ENCODE data around the gene PIMREG.

Gene PIMREG

GRCh38 chr17:6460531-6461161 is 16.4 kb downstream of the PIMREG start:
- Histone ChIP-seq H3K36me3 (ENCODE audit: control insufficient read depth in 4 of 4, insufficient read depth in 4 of 4, low read length in 3 of 4) (no peaks in the 10 kb centered on the region), H3K9me3 (ENCODE audit: control extremely low read depth in 1 of 5, control insufficient read depth in 4 of 5, insufficient read depth in 2 of 5, low read depth in 1 of 5, low read length in 4 of 5) (no peaks in the 10 kb centered on the region), H3K27ac (ENCODE audit: insufficient read depth in 1 of 2, low read depth in 1 of 2, low read length in 2 of 2, poor library complexity in 1 of 2, severe bottlenecking in 2 of 2) (no peak overlapping the region), H3K4me3 (ENCODE audit: control insufficient read depth in 1 of 7, extremely low read depth in 1 of 7, insufficient read depth in 4 of 7, low read depth in 2 of 7, low read length in 6 of 7) (no peak overlapping the region), H3K27me3 (replicated peaks in 2 of 5; ENCODE audit: control insufficient read depth in 4 of 5, insufficient read depth in 5 of 5, low read length in 4 of 5) (peaks cover 0 to 12% (median 2%) of the 10 kb centered on the region in 5 experiments), H3K4me1 (ENCODE audit: control extremely low read depth in 1 of 4, control insufficient read depth in 4 of 4, insufficient read depth in 4 of 4, low read length in 3 of 4) (peaks cover 0 to 14% (median 6%) of the 10 kb centered on the region in 4 experiments)
- no peak for DNase-seq
- 93% methylated on average over 7 of the region's 9 CpGs for WGBS (ENCODE audit: insufficient coverage)
- POLR2A ChIA-PET, result no interaction called here
- CTCF ChIA-PET, result interaction anchor here (0.6 kb wide), 1 partner anchor 188 kb away, joined by 3 read pairs; no protein-coding TSS in a partner anchor

GRCh38 chr17:6461246-6461645 is 17.0 kb downstream of the PIMREG start:
- CTCF ChIA-PET, result no interaction called here
- Histone ChIP-seq H3K9me3 (ENCODE audit: control extremely low read depth in 1 of 5, control insufficient read depth in 4 of 5, insufficient read depth in 2 of 5, low read depth in 1 of 5, low read length in 4 of 5) (no peaks in the 10 kb centered on the region), H3K27ac (ENCODE audit: insufficient read depth in 1 of 2, low read depth in 1 of 2, low read length in 2 of 2, poor library complexity in 1 of 2, severe bottlenecking in 2 of 2) (no peak overlapping the region), H3K27me3 (replicated peaks in 2 of 5; ENCODE audit: control insufficient read depth in 4 of 5, insufficient read depth in 5 of 5, low read length in 4 of 5) (peaks cover 0 to 11% (median 2%) of the 10 kb centered on the region in 5 experiments), H3K4me3 (ENCODE audit: control insufficient read depth in 1 of 7, extremely low read depth in 1 of 7, insufficient read depth in 4 of 7, low read depth in 2 of 7, low read length in 6 of 7) (no peak overlapping the region), H3K36me3 (ENCODE audit: control insufficient read depth in 4 of 4, insufficient read depth in 4 of 4, low read length in 3 of 4) (no peaks in the 10 kb centered on the region), H3K4me1 (ENCODE audit: control extremely low read depth in 1 of 4, control insufficient read depth in 4 of 4, insufficient read depth in 4 of 4, low read length in 3 of 4) (peaks cover 0 to 10% (median 4%) of the 10 kb centered on the region in 4 experiments)
- 98% methylated on average over 11 of the region's 14 CpGs for WGBS (ENCODE audit: insufficient coverage)
- POLR2A ChIA-PET, result no interaction called here
- no peak for DNase-seq

DNA sequence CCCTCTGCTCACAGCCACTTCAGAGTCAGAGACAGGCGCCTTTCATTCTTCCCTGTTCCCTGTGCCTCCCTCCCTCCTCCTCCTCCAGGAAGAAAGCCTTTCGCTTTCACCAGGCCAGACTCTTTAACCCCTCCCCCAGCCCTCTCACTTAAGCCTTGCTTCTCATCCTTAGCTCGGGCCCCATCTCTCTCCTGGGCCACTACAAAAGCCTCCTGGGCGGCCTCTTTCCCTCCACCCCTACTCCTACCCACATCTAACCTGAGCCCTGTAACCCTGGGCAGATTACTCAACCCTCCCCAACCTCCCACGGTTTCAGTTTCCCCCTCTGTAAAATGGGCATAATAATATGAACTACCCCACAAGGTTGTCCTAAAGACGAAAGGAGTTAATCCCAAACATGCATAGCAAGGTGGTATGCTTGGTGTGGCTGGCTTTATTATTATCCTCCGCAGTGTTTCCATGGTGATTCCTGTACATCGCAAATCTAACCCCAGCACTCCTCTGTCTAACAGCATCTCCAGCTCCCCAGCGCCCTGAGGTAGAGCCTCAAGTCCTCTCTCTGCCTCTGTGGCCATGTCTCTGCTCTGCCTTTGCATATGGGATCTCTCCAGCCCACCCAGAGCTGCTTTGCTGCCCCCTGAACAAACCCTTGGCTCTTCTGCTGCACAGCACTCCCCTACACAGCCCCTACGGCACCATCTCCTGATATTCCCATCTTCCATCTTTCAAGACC is 17.7 kb downstream of the PIMREG start:
- H3K36me3 ChIP-seq (ENCODE audit: control insufficient read depth in 4 of 4, insufficient read depth in 4 of 4, low read length in 3 of 4), result no peaks in the 10 kb centered on the region
- WGBS (ENCODE audit: insufficient coverage), result 97% methylated on average over 9 of the region's 10 CpGs
- H3K27me3 ChIP-seq (replicated peaks in 2 of 5; ENCODE audit: control insufficient read depth in 4 of 5, insufficient read depth in 5 of 5, low read length in 4 of 5), result peaks cover 0 to 8% (median 2%) of the 10 kb centered on the region in 5 experiments
- ChIA-PET POLR2A (no interaction called here), CTCF (no interaction called here)
- no peak overlapping the region for H3K4me3 ChIP-seq (ENCODE audit: control insufficient read depth in 1 of 7, extremely low read depth in 1 of 7, insufficient read depth in 4 of 7, low read depth in 2 of 7, low read length in 6 of 7)
- no peaks in the 10 kb centered on the region for H3K9me3 ChIP-seq (ENCODE audit: control extremely low read depth in 1 of 5, control insufficient read depth in 4 of 5, insufficient read depth in 2 of 5, low read depth in 1 of 5, low read length in 4 of 5)
- no peak overlapping the region for H3K27ac ChIP-seq (ENCODE audit: insufficient read depth in 1 of 2, low read depth in 1 of 2, low read length in 2 of 2, poor library complexity in 1 of 2, severe bottlenecking in 2 of 2)
- peaks cover 0 to 3% (median under 1%) of the 10 kb centered on the region in 4 experiments for H3K4me1 ChIP-seq (ENCODE audit: control extremely low read depth in 1 of 4, control insufficient read depth in 4 of 4, insufficient read depth in 4 of 4, low read length in 3 of 4)
- no peak for DNase-seq

DNA sequence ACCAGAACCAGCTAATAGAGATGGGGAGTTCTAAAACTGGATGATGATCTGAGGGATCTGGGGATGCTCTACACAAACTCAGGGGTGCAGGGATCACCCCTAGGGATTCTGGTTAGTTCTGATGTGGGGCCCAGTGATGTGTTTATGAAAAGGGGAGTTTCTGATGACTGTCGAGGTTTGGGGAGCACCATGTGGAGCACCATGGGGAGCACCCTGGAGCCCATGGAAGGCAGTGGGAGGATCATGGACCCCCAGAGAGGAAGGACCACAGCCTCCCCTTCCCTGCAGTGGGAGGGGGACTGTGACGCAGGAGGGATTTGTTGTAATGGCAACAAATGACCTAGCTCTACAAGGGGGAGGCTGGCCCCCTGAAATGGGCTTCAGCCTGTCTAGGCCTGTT is 18.4 kb downstream of the PIMREG start:
- ChIA-PET POLR2A (no interaction called here), CTCF (no interaction called here)
- H3K4me3 ChIP-seq (ENCODE audit: control insufficient read depth in 1 of 7, extremely low read depth in 1 of 7, insufficient read depth in 4 of 7, low read depth in 2 of 7, low read length in 6 of 7), result no peak overlapping the region
- DNase-seq, result no peak
- WGBS (ENCODE audit: insufficient coverage), result 100% methylated on average over 2 of the region's 2 CpGs
- H3K36me3 ChIP-seq (ENCODE audit: control insufficient read depth in 4 of 4, insufficient read depth in 4 of 4, low read length in 3 of 4), result no peaks in the 10 kb centered on the region
- no peak overlapping the region for H3K27ac ChIP-seq (ENCODE audit: insufficient read depth in 1 of 2, low read depth in 1 of 2, low read length in 2 of 2, poor library complexity in 1 of 2, severe bottlenecking in 2 of 2)
- peaks cover 0 to 2% (median 0%) of the 10 kb centered on the region in 5 experiments for H3K9me3 ChIP-seq (ENCODE audit: control extremely low read depth in 1 of 5, control insufficient read depth in 4 of 5, insufficient read depth in 2 of 5, low read depth in 1 of 5, low read length in 4 of 5)
- no peaks in the 10 kb centered on the region for H3K4me1 ChIP-seq (ENCODE audit: control extremely low read depth in 1 of 4, control insufficient read depth in 4 of 4, insufficient read depth in 4 of 4, low read length in 3 of 4)
- H3K27me3 ChIP-seq (replicated peaks in 2 of 5; ENCODE audit: control insufficient read depth in 4 of 5, insufficient read depth in 5 of 5, low read length in 4 of 5), result peaks cover 0 to 8% (median 2%) of the 10 kb centered on the region in 5 experiments

GRCh38 chr17:6463616-6464445 is 19.6 kb downstream of the PIMREG start:
- Histone ChIP-seq H3K27ac (ENCODE audit: insufficient read depth in 1 of 2, low read depth in 1 of 2, low read length in 2 of 2, poor library complexity in 1 of 2, severe bottlenecking in 2 of 2) (no peak overlapping the region), H3K27me3 (replicated peaks in 2 of 5; ENCODE audit: control insufficient read depth in 4 of 5, insufficient read depth in 5 of 5, low read length in 4 of 5) (peaks cover 0 to 5% (median 2%) of the 10 kb centered on the region in 5 experiments), H3K4me3 (ENCODE audit: control insufficient read depth in 1 of 7, extremely low read depth in 1 of 7, insufficient read depth in 4 of 7, low read depth in 2 of 7, low read length in 6 of 7) (no peak overlapping the region), H3K4me1 (ENCODE audit: control extremely low read depth in 1 of 4, control insufficient read depth in 4 of 4, insufficient read depth in 4 of 4, low read length in 3 of 4) (no peaks in the 10 kb centered on the region), H3K36me3 (ENCODE audit: control insufficient read depth in 4 of 4, insufficient read depth in 4 of 4, low read length in 3 of 4) (no peaks in the 10 kb centered on the region), H3K9me3 (ENCODE audit: control extremely low read depth in 1 of 5, control insufficient read depth in 4 of 5, insufficient read depth in 2 of 5, low read depth in 1 of 5, low read length in 4 of 5) (peaks cover 0 to 2% (median 0%) of the 10 kb centered on the region in 5 experiments)
- POLR2A ChIA-PET, result no interaction called here
- 99% methylated on average over 22 of the region's 24 CpGs for WGBS (ENCODE audit: insufficient coverage)
- DNase-seq, result no peak
- CTCF ChIA-PET, result no interaction called here

DNA sequence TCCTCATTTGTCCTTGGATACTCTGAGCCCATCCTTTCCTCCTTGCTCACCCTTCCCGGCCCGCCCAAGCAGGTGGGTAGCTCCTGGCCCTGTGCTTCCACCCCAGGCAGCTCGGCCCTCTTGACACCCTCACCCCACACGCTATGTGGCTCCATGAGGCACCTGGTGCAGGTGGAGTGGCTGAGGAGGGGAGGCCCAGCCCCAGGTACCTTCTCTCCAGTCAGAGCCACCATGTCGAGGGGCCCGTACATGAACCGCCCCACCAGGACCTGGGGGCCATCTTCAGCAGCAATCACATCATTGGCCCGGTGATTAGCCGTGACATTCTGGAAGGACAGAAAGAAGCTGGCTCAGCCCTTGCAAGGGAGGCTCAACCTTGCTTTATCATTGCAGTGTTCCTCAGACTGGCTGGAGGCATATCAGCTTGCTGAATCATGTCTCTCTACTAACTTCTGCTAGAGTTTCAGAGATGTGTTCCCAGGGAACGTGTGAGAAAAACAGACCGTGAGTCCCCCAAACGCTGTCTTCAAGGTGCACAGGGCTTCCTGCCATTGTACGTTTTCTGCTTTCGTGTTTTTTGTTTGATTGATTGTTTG is 20.3 kb downstream of the PIMREG start:
- CTCF ChIA-PET, result no interaction called here
- Histone ChIP-seq H3K4me1 (ENCODE audit: control extremely low read depth in 1 of 4, control insufficient read depth in 4 of 4, insufficient read depth in 4 of 4, low read length in 3 of 4) (no peaks in the 10 kb centered on the region), H3K27ac (ENCODE audit: insufficient read depth in 1 of 2, low read depth in 1 of 2, low read length in 2 of 2, poor library complexity in 1 of 2, severe bottlenecking in 2 of 2) (no peak overlapping the region), H3K9me3 (ENCODE audit: control extremely low read depth in 1 of 5, control insufficient read depth in 4 of 5, insufficient read depth in 2 of 5, low read depth in 1 of 5, low read length in 4 of 5) (peaks cover 0 to 2% (median 0%) of the 10 kb centered on the region in 5 experiments), H3K4me3 (ENCODE audit: control insufficient read depth in 1 of 7, extremely low read depth in 1 of 7, insufficient read depth in 4 of 7, low read depth in 2 of 7, low read length in 6 of 7) (no peak overlapping the region), H3K36me3 (ENCODE audit: control insufficient read depth in 4 of 4, insufficient read depth in 4 of 4, low read length in 3 of 4) (no peaks in the 10 kb centered on the region), H3K27me3 (replicated peaks in 2 of 5; ENCODE audit: control insufficient read depth in 4 of 5, insufficient read depth in 5 of 5, low read length in 4 of 5) (peaks cover 0 to 2% (median 0%) of the 10 kb centered on the region in 5 experiments)
- POLR2A ChIA-PET, result no interaction called here
- no peak for DNase-seq
- WGBS (ENCODE audit: insufficient coverage), result 97% methylated on average over 11 of the region's 14 CpGs
